Endothelial cell of umbilical vein (primary cell): ENCODE results near the gene PLK1. TPM values are rescaled to one million over a fixed set of nuclear protein-coding genes. Genes with fewer than 3 reads are reported as not detected.
"Not testable (repeated sequence)": the region's sequence is repeated elsewhere in the genome, so short reads cannot be mapped to it uniquely, and the experiment has no call there.

Experiments used
- BruUV-seq: library from RNA; stranded (reverse); fragments of 400-500 nt; replicated peaks from 2 replicates; lab custom pipeline; 2021; lab: Mats Ljungman, UMichigan
- CTCF ChIA-PET: fragments of 300-600, 350-600 bp; sonication (Branson Sonifier 250); formaldehyde crosslinking; loops from one replicate; lab custom pipeline; 2021; ENCODE audit warnings: antibody characterized with exemption, inconsistent platforms; lab: Charles Lee
- POLR2A ChIA-PET: fragments of 300-600, 350-600 bp; sonication (Branson Sonifier 250); formaldehyde crosslinking; loops from one replicate; lab custom pipeline; 2021; ENCODE audit warnings: antibody characterized with exemption, inconsistent platforms; lab: Charles Lee
- DNase-seq: peaks from one replicate; pipeline ENCODE4 v3.0.0-alpha.2; 2011; ENCODE audit warnings: low read depth, low spot score
- FAIRE-seq: peaks from 2 replicates; lab custom pipeline; 2011; peaks lifted over from hg19 to GRCh38; lab: Jason Lieb, UNC
- H2AFZ ChIP-seq: 2 replicates; pipeline ENCODE4 v1.6.0; 2012; ENCODE audit warnings: low read depth, low read length, control low read depth, inconsistent platforms
- H3K27ac ChIP-seq: 2 replicates; pipeline ENCODE4 v1.5.1; 2011; ENCODE audit warnings: low read depth, mild to moderate bottlenecking, control low read depth, low read length, moderate library complexity; ENCODE audit not compliant: insufficient read depth
- H3K27me3 ChIP-seq, 2 experiments: 2 replicates each; pipeline versions ENCODE4 v1.6.0 to v1.6.1; 2011; ENCODE audit warnings: low read length in 2 of 2, mixed read lengths in 1 of 2; ENCODE audit not compliant: control insufficient read depth in 2 of 2, insufficient read depth in 2 of 2
- H3K36me3 ChIP-seq, 2 experiments: 2 replicates in 1 of 2; 3 replicates in 1 of 2; pipeline ENCODE4 v1.5.1; 2011; ENCODE audit warnings: low read length in 2 of 2, mild to moderate bottlenecking in 1 of 2, moderate library complexity in 1 of 2; ENCODE audit not compliant: control insufficient read depth in 2 of 2, insufficient read depth in 2 of 2; ENCODE audit errors: extremely low read depth in 1 of 2
- H3K4me1 ChIP-seq: 3 replicates; pipeline ENCODE4 v1.5.1; 2011; ENCODE audit warnings: mild to moderate bottlenecking, low read length; ENCODE audit not compliant: control insufficient read depth, insufficient read depth; ENCODE audit errors: extremely low read depth
- H3K4me2 ChIP-seq: 2 replicates; pipeline ENCODE4 v1.6.1; 2011; ENCODE audit warnings: low read length, control low read depth, mixed read lengths; ENCODE audit not compliant: insufficient read depth
- H3K4me3 ChIP-seq, 3 experiments: fragments of 200-600 bp in 1 of 3; sonication (generic), shearing (Covaris generic) in 1 of 3; replicated peaks in 1 of 3; 2 replicates each; pipeline ENCODE4 v1.5.1; 2011 to 2016; ENCODE audit warnings: control low read depth in 3 of 3, low read length in 3 of 3, mild to moderate bottlenecking in 2 of 3, inconsistent platforms in 1 of 3, low read depth in 1 of 3, moderate library complexity in 1 of 3; ENCODE audit not compliant: insufficient read depth in 1 of 3
- H3K79me2 ChIP-seq: 2 replicates; pipeline ENCODE4 v1.6.0; 2012; ENCODE audit warnings: low read length, inconsistent platforms; ENCODE audit not compliant: control insufficient read depth, insufficient read depth
- H3K9ac ChIP-seq: replicated peaks from 2 replicates; pipeline ENCODE3; 2011; ENCODE audit warnings: low read length, control low read depth; ENCODE audit not compliant: insufficient read depth; ENCODE audit errors: extremely low read depth
- H3K9me1 ChIP-seq: replicated peaks from 3 replicates; pipeline ENCODE4 v1.6.0; 2011; ENCODE audit warnings: mild to moderate bottlenecking, low read length; ENCODE audit not compliant: control insufficient read depth, insufficient read depth; ENCODE audit errors: extremely low read depth
- H3K9me3 ChIP-seq: replicated peaks from 2 replicates; pipeline ENCODE4 v1.5.1; 2012; ENCODE audit warnings: low read length, inconsistent platforms; ENCODE audit not compliant: control insufficient read depth, insufficient read depth
- H4K20me1 ChIP-seq: replicated peaks from 2 replicates; pipeline ENCODE3; 2011; ENCODE audit warnings: mild to moderate bottlenecking, low read length; ENCODE audit not compliant: control insufficient read depth, insufficient read depth; ENCODE audit errors: extremely low read depth
- CTCF ChIP-seq, 2 donors: IDR thresholded peaks; 1 replicate in 1 of 2; 2 replicates in 1 of 2; pipeline ENCODE4 v1.5.1; 2011; ENCODE audit warnings: low read length in 2 of 2, mild to moderate bottlenecking in 2 of 2, moderate library complexity in 2 of 2, control low read depth in 1 of 2, inconsistent platforms in 1 of 2, low read depth in 1 of 2; ENCODE audit not compliant: insufficient read depth in 1 of 2; ENCODE audit errors: extremely low read depth in 1 of 2
- EZH2 ChIP-seq: IDR thresholded peaks from 2 replicates; pipeline ENCODE4 v1.6.1; 2012; ENCODE audit warnings: borderline replicate concordance, low read depth, mild to moderate bottlenecking, moderate library complexity, low read length, inconsistent platforms; ENCODE audit not compliant: severe bottlenecking
- FOS ChIP-seq: IDR thresholded peaks from 2 replicates; pipeline ENCODE4 v1.6.1; 2011; ENCODE audit warnings: mild to moderate bottlenecking, low read length, moderate library complexity, borderline replicate concordance; ENCODE audit not compliant: insufficient read depth
- GATA2 ChIP-seq: IDR thresholded peaks from 2 replicates; pipeline ENCODE4 v1.7.0; 2011; ENCODE audit warnings: low read depth, mild to moderate bottlenecking, moderate library complexity, mixed read lengths, low read length; ENCODE audit not compliant: insufficient read length, insufficient read depth
- JUN ChIP-seq: IDR thresholded peaks from 2 replicates; pipeline ENCODE4 v1.6.1; 2011; ENCODE audit warnings: borderline replicate concordance, low read depth; ENCODE audit not compliant: insufficient read length, insufficient read depth
- MAX ChIP-seq: IDR thresholded peaks from 2 replicates; pipeline ENCODE4 v1.6.1; 2011; ENCODE audit not compliant: insufficient read depth, insufficient read length
- MYC ChIP-seq: IDR thresholded peaks from one replicate; pipeline ENCODE4 v1.6.1; 2011; ENCODE audit warnings: mild to moderate bottlenecking, low read depth, low read length
- POLR2A ChIP-seq: IDR thresholded peaks from 2 replicates; pipeline ENCODE4 v1.6.1; 2012; ENCODE audit warnings: low read depth, mild to moderate bottlenecking, control low read depth, low read length
- POLR2AphosphoS5 ChIP-seq: IDR thresholded peaks from 2 replicates; pipeline ENCODE4 v1.6.1; 2012; ENCODE audit warnings: low read depth, mild to moderate bottlenecking, control low read depth, low read length, moderate library complexity; ENCODE audit not compliant: insufficient read depth
- dilution Hi-C: fragments of 300-500 bp; cut with MboI; formaldehyde crosslinking; loops from one replicate; pipeline ENCODE4 v1.15.0; 2019; ENCODE audit warnings: low sequenced_read_pairs; ENCODE audit not compliant: extremely low pct_ligation_motif_present
- intact Hi-C: fragments of 100-400 bp; cut with micrococcal nuclease; formaldehyde crosslinking; loops from one replicate; pipeline ENCODE4 v1.10.0; 2022
- polyA plus RNA-seq, 4 experiments: library from polyadenylated mRNA; depleted of rRNA in 3 of 4; stranded (reverse) in 3 of 4; unstranded in 1 of 4; fragments of >200 nt; gene quantifications; 2 replicates each; pipeline versions ENCODE4 v1.2.1 to v1.2.3, GENCODE V29; 2011 to 2012; ENCODE audit warnings: missing spikeins in 1 of 4
- total RNA-seq: library from RNA; stranded (reverse); gene quantifications from 2 replicates; pipeline ENCODE4 v1.2.3, GENCODE V29; 2021

Gene PLK1
- total and polyA plus RNA-seq, 2 donors (not counting 3 experiments of a cell fraction or from before 2014, with no cell fraction given) = 94.9 to 109 TPM

DNA sequence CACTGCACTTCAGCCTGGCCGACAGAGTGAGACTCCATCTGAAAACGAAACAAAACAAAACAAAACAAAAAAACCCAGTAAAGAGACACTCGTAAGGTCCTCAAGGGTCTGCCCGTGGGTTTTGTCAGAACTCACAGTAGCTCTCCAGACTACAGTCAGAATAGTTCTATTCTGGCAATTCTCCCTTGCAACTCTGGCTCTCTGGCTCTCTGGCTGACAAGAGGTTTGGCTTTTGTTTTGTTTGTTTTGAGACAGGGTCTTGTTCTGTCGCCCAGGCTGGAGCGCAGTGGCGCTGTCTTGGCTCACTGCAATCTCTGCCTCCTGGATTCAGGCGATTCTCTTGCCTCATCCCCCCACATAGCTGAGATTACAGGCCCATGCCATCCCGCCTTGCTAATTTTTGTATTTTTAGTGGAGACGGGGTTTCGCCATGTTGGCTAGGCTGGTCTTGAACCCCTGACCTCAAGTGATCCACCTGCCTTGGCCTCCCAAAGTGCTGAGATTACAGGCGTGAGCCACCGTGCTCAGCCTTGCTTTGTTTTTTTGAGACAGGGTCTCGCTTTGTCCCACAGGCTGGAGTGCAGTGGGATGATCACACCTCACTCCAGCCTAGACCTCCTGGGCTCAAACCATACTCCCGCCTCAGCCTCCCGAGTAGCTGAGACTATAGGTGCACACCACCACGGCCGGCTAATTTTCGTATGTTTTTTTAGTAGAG is 55.6 kb downstream of the PLK1 start:
- Histone ChIP-seq H3K9me1 (no peaks in the 10 kb centered on the region), H4K20me1 (no peaks in the 10 kb centered on the region), H3K36me3 (no peaks in the 10 kb centered on the region), H3K4me2 (no peak overlapping the region), H3K9me3 (no peaks in the 10 kb centered on the region), H2AFZ (no peak overlapping the region), H3K27ac (no peak overlapping the region), H3K27me3 (no peaks in the 10 kb centered on the region), H3K79me2 (no peaks in the 10 kb centered on the region), H3K4me3 (no peak overlapping the region), H3K9ac (no peak overlapping the region), H3K4me1 (no peaks in the 10 kb centered on the region)
- FAIRE-seq = no peak
- BruUV-seq = no TSS peak
- DNase-seq = no peak
- POLR2A ChIA-PET = no interaction called here
- dilution Hi-C loops (no loop called here), intact Hi-C loops (no loop called here)
- CTCF ChIA-PET = interaction anchor here (5.0 kb wide), 1 partner anchor 275 kb away, joined by 50 read pairs; no protein-coding TSS in a partner anchor
- TF ChIP-seq CTCF (IDR thresholded peaks at IDR 0.05; ENCODE audit: extremely low read depth in 1 of 2, insufficient read depth in 1 of 2, low read depth in 1 of 2, low read length in 2 of 2) = no peak
- TF ChIP-seq FOS = no peak
- TF ChIP-seq MYC = no peak
- TF ChIP-seq MAX = no peak
- no peak for TF ChIP-seq POLR2A
- TF ChIP-seq GATA2 = no peak
- TF ChIP-seq POLR2AphosphoS5 = no peak
- no peak for TF ChIP-seq EZH2
- no peak for TF ChIP-seq JUN

DNA sequence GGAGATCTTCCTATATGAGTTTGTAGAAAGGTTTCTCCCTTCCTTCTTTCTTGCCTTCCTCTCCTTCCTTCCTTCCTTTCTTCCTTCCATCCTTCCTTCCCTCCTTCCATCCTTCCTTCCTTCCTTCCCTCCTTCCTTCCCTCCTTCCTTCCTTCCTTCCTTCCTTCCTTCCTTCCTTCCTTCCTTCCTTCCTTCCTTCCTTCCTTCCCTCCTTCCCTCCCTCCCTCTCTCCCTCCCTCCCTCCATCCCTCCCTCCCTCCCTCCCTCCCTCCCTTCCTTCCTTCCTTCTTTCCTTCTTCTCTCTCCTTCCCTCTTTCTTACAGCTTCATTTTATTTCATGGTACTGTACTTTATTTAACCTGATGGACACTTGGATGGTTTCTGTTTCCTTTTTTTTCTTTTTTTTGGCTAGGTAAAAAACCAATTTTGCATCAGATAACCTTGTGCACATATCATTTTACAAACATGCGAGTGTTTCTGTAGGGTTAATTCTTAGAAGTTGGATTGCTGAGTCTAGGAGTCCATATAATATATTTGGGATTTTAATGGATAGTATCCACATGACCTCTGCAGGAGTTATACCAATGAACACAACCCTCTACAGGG is 58.8 kb downstream of the PLK1 start:
- H4K20me1 ChIP-seq, H3K4me1 ChIP-seq, H3K4me3 ChIP-seq, FAIRE-seq, DNase-seq, dilution Hi-C loops, POLR2A ChIA-PET, H3K27me3 ChIP-seq, H3K4me2 ChIP-seq, H3K36me3 ChIP-seq, BruUV-seq, H3K27ac ChIP-seq, H3K79me2 ChIP-seq, H3K9me1 ChIP-seq, intact Hi-C loops, H3K9me3 ChIP-seq, H2AFZ ChIP-seq, H3K9ac ChIP-seq: not testable (repeated sequence)
- CTCF ChIA-PET = interaction anchor here (1.7 to 2.0 kb wide), 2 partner anchors 273 to 767 kb away, joined by 6 to 12 read pairs; no protein-coding TSS in a partner anchor
